B cell (primary cell): ENCODE measurements around the gene ATP5F1B. TPM values are rescaled to one million over a fixed set of nuclear protein-coding genes. Genes with fewer than 3 reads are reported as not detected.
A peak's percentile ranks its signal among the peaks of the same experiment; 100 is the strongest.

ENCODE experiments used
- ATAC-seq: fragments of 200-7000 bp; cut with Tn5 transposase; one replicate; pipeline ENCODE4 v1.10.0; 2021; ENCODE audit warnings: low read depth, mild to moderate bottlenecking, moderate number of reproducible peaks, moderate library complexity
- CTCF ChIA-PET: fragments of 350-600 bp; sonication (Branson Sonifier 250); formaldehyde crosslinking; loops from one replicate; lab custom pipeline; 2021; ENCODE audit warnings: antibody characterized with exemption, inconsistent platforms; lab: Charles Lee
- POLR2A ChIA-PET: fragments of 350-600 bp; sonication (Branson Sonifier 250); formaldehyde crosslinking; loops from one replicate; lab custom pipeline; 2021; ENCODE audit warnings: antibody characterized with exemption; lab: Charles Lee
- DNase-seq: peaks from one replicate; pipeline ENCODE4 v3.0.0; 2013
- H2AFZ ChIP-seq: 2 replicates; pipeline ENCODE4 v1.6.1; 2012; ENCODE audit warnings: mild to moderate bottlenecking, low read depth, low read length; ENCODE audit not compliant: insufficient read depth, poor library complexity, severe bottlenecking
- H3K27ac ChIP-seq, 2 donors: 1 replicate in 1 of 2; 2 replicates in 1 of 2; pipeline ENCODE4 v1.5.1; 2012 to 2013; ENCODE audit warnings: low read length in 2 of 2, mild to moderate bottlenecking in 2 of 2, moderate library complexity in 1 of 2
- H3K27me3 ChIP-seq, 4 experiments: fragments of 200-600 bp in 1 of 4; sonication (generic) in 1 of 4; replicated peaks in 1 of 4; 1 replicate in 2 of 4; 2 replicates in 2 of 4; pipeline versions ENCODE4 v1.6.1 to v1.7.0; 2013 to 2016; ENCODE audit warnings: low read length in 3 of 4, mild to moderate bottlenecking in 2 of 4, mixed read lengths in 1 of 4, moderate library complexity in 1 of 4; ENCODE audit not compliant: insufficient read depth in 4 of 4, control insufficient read depth in 3 of 4; ENCODE audit errors: control extremely low read depth in 1 of 4
- H3K36me3 ChIP-seq, 2 experiments: replicated peaks in 1 of 2; 1 replicate in 1 of 2; 2 replicates in 1 of 2; pipeline versions ENCODE4 v1.6.1 to v1.7.1; 2013; ENCODE audit warnings: low read length in 1 of 2; ENCODE audit not compliant: insufficient read depth in 2 of 2, control insufficient read depth in 1 of 2; ENCODE audit errors: control extremely low read depth in 1 of 2, extremely low read depth in 1 of 2
- H3K4me1 ChIP-seq, 2 donors: fragments of 200-600 bp in 1 of 2; sonication (generic) in 1 of 2; 1 replicate in 1 of 2; 2 replicates in 1 of 2; pipeline versions ENCODE4 v1.5.1 to v1.6.1; 2013 to 2017; ENCODE audit warnings: low read length in 2 of 2; ENCODE audit not compliant: control insufficient read depth in 2 of 2, insufficient read depth in 2 of 2
- H3K4me2 ChIP-seq: replicated peaks from 2 replicates; pipeline ENCODE3; 2012; ENCODE audit warnings: mild to moderate bottlenecking, low read depth, low read length; ENCODE audit not compliant: poor library complexity, severe bottlenecking
- H3K4me3 ChIP-seq, 5 experiments: fragments of 200-600 bp in 1 of 5; sonication (generic) in 1 of 5; 1 replicate in 3 of 5; 2 replicates in 2 of 5; pipeline versions ENCODE4 v1.5.1 to v1.7.0; 2011 to 2016; ENCODE audit warnings: low read length in 4 of 5, mild to moderate bottlenecking in 4 of 5, low read depth in 2 of 5, control low read depth in 1 of 5, moderate library complexity in 1 of 5; ENCODE audit not compliant: insufficient read depth in 1 of 5; ENCODE audit errors: control extremely low read depth in 1 of 5, extremely low read depth in 1 of 5
- H3K79me2 ChIP-seq: fragments of 200-600 bp; sonication (generic); one replicate; pipeline ENCODE4 v1.6.0; 2016; ENCODE audit warnings: low read length; ENCODE audit not compliant: control insufficient read depth, insufficient read depth
- H3K9ac ChIP-seq: fragments of 200-600 bp; sonication (generic); 2 replicates; pipeline ENCODE4 v1.6.1; 2017; ENCODE audit warnings: mild to moderate bottlenecking, low read length, moderate library complexity
- H3K9me3 ChIP-seq, 3 donors: one replicate each; pipeline versions ENCODE4 v1.6.1 to v1.7.1; 2013; ENCODE audit warnings: low read length in 2 of 3; ENCODE audit not compliant: control insufficient read depth in 2 of 3, insufficient read depth in 1 of 3; ENCODE audit errors: control extremely low read depth in 1 of 3
- H4K20me1 ChIP-seq: 2 replicates; pipeline ENCODE4 v1.6.0; 2012; ENCODE audit warnings: mild to moderate bottlenecking, low read length; ENCODE audit not compliant: insufficient read depth, control insufficient read depth, poor library complexity, severe bottlenecking
- H3K27ac Mint-ChIP-seq: one replicate; pipeline ENCODE4 v1.8.0; 2021; ENCODE audit warnings: mixed read lengths
- H3K27me3 Mint-ChIP-seq: one replicate; pipeline ENCODE4 v1.8.0; 2021; ENCODE audit warnings: mixed read lengths
- H3K4me1 Mint-ChIP-seq: one replicate; pipeline ENCODE4 v1.8.0; 2021; ENCODE audit warnings: mixed read lengths
- H3K4me3 Mint-ChIP-seq: one replicate; pipeline ENCODE4 v1.8.0; 2021; ENCODE audit warnings: mixed read lengths
- H3K9me3 Mint-ChIP-seq: one replicate; pipeline ENCODE4 v1.8.0; 2022; ENCODE audit warnings: mixed read lengths; ENCODE audit not compliant: insufficient read depth
- CTCF ChIP-seq: fragments of 200-600 bp; IDR thresholded peaks from one replicate; pipeline ENCODE4 v1.8.0; 2022; ENCODE audit warnings: antibody characterized with exemption, mild to moderate bottlenecking
- EZH2 ChIP-seq: IDR thresholded peaks from 2 replicates; pipeline ENCODE4 v1.6.1; 2012; ENCODE audit warnings: borderline replicate concordance, low read depth, mild to moderate bottlenecking, moderate library complexity, low read length; ENCODE audit not compliant: insufficient read depth, poor library complexity, severe bottlenecking
- WGBS: methylation state at CpG from one replicate; pipeline ENCODE4 v1.1.5; 2013; ENCODE audit warnings: missing lambda C conversion rate; ENCODE audit not compliant: insufficient coverage; 5-methylcytosine and 5-hydroxymethylcytosine counted together
- intact Hi-C: fragments of 100-400 bp; cut with micrococcal nuclease; formaldehyde crosslinking; loops from one replicate; pipeline ENCODE4 v1.10.0; 2022
- polyA plus RNA-seq: library from polyadenylated mRNA; depleted of rRNA; stranded (reverse); fragments of >200 nt; gene quantifications from 2 replicates; pipeline ENCODE4 v1.2.3, GENCODE V29; 2012
- total RNA-seq, 2 donors: library from RNA; stranded (reverse); fragments of 120-200 nt in 1 of 2; gene quantifications; 1 replicate in 1 of 2; 2 replicates in 1 of 2; pipeline versions ENCODE4 v1.2.3 to v1.2.4, GENCODE V29; 2013 to 2022

The ATP5F1B gene
- total and polyA plus RNA-seq, 2 donors (not counting 1 experiment from before 2014, with no cell fraction given): 217 to 378 TPM

- peak overlapping the region; percentile 95 for H3K27ac ChIP-seq
- peak overlapping the region; percentile 85 for H2AFZ ChIP-seq
- TF ChIP-seq CTCF: no peak
- TF ChIP-seq EZH2: no peak
- peak overlapping the region; percentile 97 for H3K4me3 Mint-ChIP-seq
- peaks cover 35% of the 10 kb centered on the region for H3K4me1 Mint-ChIP-seq
- H3K36me3 ChIP-seq: peaks cover 0 to 3% of the 10 kb centered on the region in 2 experiments
- peaks cover 46% of the 10 kb centered on the region for H3K79me2 ChIP-seq
- peaks cover 27 to 43% of the 10 kb centered on the region in 2 donors for H3K4me1 ChIP-seq
- H3K27me3 Mint-ChIP-seq: no peaks in the 10 kb centered on the region
- peak overlapping the region; percentile 66 to 99 (median 80) for H3K4me3 ChIP-seq
- POLR2A ChIA-PET: interaction anchor here (0.8 to 4.0 kb wide), 12 partner anchors 10 to 551 kb away, joined by 3 to 25 read pairs (median 5); partner anchors contain the start of genes ATP5F1B, BAZ2A, NACA and NEMP1
- ATAC-seq: no peak
- 0% methylated on average over 7 of the region's 7 CpGs for whole genome bisulfite sequencing
- CTCF ChIA-PET: interaction anchor here (0.7 to 3.6 kb wide), 3 partner anchors 43 to 1703 kb away, joined by 4 to 21 read pairs (median 4); partner anchors contain the start of gene ATP5F1B
- H4K20me1 ChIP-seq: peaks cover 17% of the 10 kb centered on the region
- peak overlapping the region; percentile 80 for H3K4me2 ChIP-seq
- H3K9me3 Mint-ChIP-seq: no peaks in the 10 kb centered on the region
- peak overlapping the region; percentile 98 for H3K27ac Mint-ChIP-seq
- no peaks in the 10 kb centered on the region for H3K27me3 ChIP-seq
- intact Hi-C loops: loop anchor here (1.0 to 5.0 kb wide), 11 partner anchors 37 to 832 kb away; partner anchors contain the start of genes BAZ2A, DDIT3, GLS2 and NACA
- peak overlapping the region; percentile 92 for H3K9ac ChIP-seq
- DNase-seq: no peak
- H3K9me3 ChIP-seq: no peaks in the 10 kb centered on the region
These were observed 43.0 kb upstream of the ATP5F1B start for GRCh38 chr12:56688846-56689109.

- peak within 1 kb of the TSS; percentile 97 for H3K4me3 Mint-ChIP-seq
- peak; percentile 80 for ATAC-seq
- peak within 1 kb of the TSS; percentile 80 for H3K4me2 ChIP-seq
- TF ChIP-seq EZH2 (no peak), CTCF (no peak)
- H3K9ac ChIP-seq: peak within 1 kb of the TSS; percentile 92
- H2AFZ ChIP-seq: peak within 1 kb of the TSS; percentile 85
- peaks cover 51% of the 10 kb centered on the region for H3K79me2 ChIP-seq
- no peaks in the 10 kb centered on the region for H3K9me3 ChIP-seq
- peaks cover 0 to 3% of the 10 kb centered on the region in 2 experiments for H3K36me3 ChIP-seq
- H4K20me1 ChIP-seq: peaks cover 21% of the 10 kb centered on the region
- no peaks in the 10 kb centered on the region for H3K9me3 Mint-ChIP-seq
- intact Hi-C loops: loop anchor here (1.0 to 5.0 kb wide), 11 partner anchors 37 to 833 kb away; partner anchors contain the start of genes BAZ2A, DDIT3, GLS2 and NACA
- POLR2A ChIA-PET: interaction anchor here (0.6 to 4.0 kb wide), 16 partner anchors 9 to 552 kb away, joined by 3 to 25 read pairs (median 5); partner anchors contain the start of genes ATP5F1B, BAZ2A, NACA and NEMP1
- H3K27me3 Mint-ChIP-seq: no peaks in the 10 kb centered on the region
- H3K4me1 ChIP-seq: peaks cover 29 to 44% of the 10 kb centered on the region in 2 donors
- peak within 1 kb of the TSS; percentile 98 for H3K27ac Mint-ChIP-seq
- peak within 1 kb of the TSS; percentile 72 to 99 (median 92) for H3K4me3 ChIP-seq
- no peaks in the 10 kb centered on the region for H3K27me3 ChIP-seq
- H3K27ac ChIP-seq: peak within 1 kb of the TSS; percentile 95
- WGBS: under 1% methylated on average over 57 of the region's 64 CpGs
- peak; percentile 99 for DNase-seq
- CTCF ChIA-PET: interaction anchor here (1.0 to 3.6 kb wide), 4 partner anchors 43 to 481 kb away, joined by 3 to 21 read pairs (median 4); partner anchors contain the start of gene ATP5F1B
- peaks cover 35% of the 10 kb centered on the region for H3K4me1 Mint-ChIP-seq
These were observed 42.5 kb upstream of the ATP5F1B start, which contains the start of gene PTGES3 for GRCh38 chr12:56688129-56688845. TSS of gene PTGES3 (minus strand) at chr12:56688284. CDS start at chr12:56687999, 285 bp downstream.
